Stimulated activated CD4-positive, alpha-beta T cell treated with anti-CD3 and anti-CD28 coated beads, Interleukin-12 subunit alpha, Interleukin-12 subunit beta, amount 100 ng/mL, for 24 hours (primary cell): ENCODE measurements around the gene RBPJL.

ENCODE experiments used
- DNase-seq, 2 experiments: peaks; one replicate each; pipeline ENCODE4 v3.0.0-alpha.2; 2020; ENCODE audit warnings: low read depth in 2 of 2

RBPJL gene

GRCh38 chr20:45317826-45318225, 11.2 kb downstream of the RBPJL start:
- no peak for DNase-seq

- DNase-seq = no peak
Observed at GRCh38 chr20:45318386-45318939, 11.8 kb downstream of the RBPJL start.

DNA sequence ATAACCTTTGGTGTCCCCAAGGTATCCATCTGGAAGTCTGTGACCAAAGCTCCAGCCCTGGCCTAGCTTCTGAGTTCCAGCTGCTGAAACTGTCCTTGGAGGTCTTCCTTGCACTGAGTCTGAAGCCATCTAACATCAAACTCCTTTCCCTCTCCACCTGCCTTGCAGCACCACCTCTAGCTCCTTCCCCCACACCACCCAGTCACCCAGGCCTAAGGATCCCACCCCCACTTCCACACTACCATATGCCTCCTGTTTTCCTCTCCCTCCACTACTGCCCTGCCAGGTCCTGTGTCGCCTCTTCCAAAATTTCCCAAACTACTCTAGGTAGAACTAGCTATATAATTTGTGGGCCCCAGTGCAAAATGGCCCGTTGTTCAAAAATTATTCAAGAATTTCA, 12.3 kb downstream of the RBPJL start:
- DNase-seq = no peak

DNA sequence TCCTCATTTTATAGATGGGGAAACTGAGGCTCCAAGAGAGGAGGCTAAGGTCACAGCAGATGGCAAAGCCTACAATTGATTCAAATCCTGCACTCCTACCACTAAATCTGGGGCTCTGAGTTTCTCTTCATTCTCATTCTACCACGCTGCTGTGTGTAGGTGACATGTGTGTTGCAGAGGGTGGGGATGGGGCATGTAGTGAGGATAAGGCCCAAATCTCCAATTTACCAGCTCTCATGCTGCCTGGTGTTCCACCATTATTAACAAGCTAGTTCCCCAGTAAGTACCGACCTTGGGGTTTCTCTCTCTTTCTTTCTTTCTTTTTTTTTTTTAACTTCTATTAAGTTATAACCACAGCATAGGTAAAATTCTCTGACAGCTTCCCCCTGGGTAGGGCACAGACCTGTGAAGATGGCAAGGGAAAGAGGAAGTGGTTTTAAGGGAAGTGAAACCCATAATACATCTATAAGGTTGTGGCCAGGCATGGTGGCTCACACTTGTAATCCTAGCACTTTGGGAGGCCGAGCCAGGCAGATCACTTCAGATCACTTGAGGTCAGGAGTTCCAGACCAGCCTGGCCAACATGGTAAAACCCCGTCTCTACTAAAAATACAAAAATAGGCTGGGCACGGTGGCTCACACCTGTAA, 14.4 kb downstream of the RBPJL start:
- DNase-seq = no peak

DNA sequence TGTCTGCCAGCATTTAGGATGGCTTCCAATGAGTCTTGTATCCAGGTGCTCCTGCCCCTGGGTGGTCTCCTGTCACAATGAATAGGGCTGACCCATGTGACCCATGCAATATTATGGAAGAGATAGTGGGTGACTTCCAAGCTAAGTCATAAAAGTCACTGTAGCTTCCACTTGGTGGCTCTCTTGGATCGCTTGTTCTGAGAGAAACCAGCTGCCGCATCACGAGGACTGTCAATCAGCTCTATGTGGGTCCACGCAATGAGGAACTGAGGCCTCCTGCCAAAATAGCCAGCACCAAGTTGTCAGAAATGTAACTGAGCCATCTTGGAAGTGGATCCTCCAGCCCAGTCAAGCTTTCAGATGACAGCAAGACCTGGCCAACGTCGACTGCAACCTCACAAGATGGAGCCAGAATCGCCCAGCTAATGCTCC, 16.3 kb downstream of the RBPJL start:
- DNase-seq = no peak

GRCh38 chr20:45323731-45324130, 17.1 kb downstream of the RBPJL start:
- no peak for DNase-seq

DNA sequence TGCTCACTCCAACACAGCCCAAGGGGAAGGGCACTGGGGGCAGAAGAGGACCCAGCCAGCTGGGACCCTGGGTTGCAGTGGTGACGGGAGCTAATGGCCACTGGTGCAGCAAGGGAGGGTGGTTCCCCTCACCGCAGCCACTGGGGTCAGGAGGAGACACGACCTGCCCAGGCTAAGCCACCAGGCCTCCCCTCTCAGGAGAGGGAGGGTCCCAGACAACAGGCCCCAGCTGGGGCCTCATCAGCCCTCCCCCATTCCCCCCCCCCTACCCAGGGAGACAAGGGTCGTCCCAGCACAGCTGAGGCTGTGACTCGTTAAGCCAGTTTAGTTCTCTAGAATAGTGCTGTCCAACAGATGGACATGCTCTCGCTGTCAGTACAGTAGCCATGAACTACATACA, 18.7 kb downstream of the RBPJL start:
- DNase-seq = no peak

- DNase-seq = no peak
Observed at GRCh38 chr20:45328451-45328850, 21.8 kb downstream of the RBPJL start.

GRCh38 chr20:45329497-45330319, 23.1 kb downstream of the RBPJL start:
- DNase-seq = no peak

DNA sequence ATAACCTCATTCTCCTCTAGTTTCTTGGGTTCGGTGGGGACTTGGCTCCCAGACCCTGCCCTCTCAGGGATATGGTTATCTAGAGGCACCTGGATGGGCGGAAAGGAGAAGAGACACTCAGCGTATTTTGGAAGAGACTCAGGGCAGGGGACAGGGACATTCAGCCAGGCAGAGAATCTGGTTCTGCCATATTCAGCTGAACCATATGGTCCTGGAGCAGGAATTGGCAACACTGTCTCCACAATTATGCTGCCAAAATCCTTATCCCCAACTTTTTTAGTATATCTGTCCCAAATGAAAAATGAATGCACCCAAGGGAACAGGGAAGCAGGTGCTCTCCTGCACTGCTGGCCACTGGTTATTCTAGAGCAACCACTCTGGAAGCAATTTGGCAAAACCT, 23.8 kb downstream of the RBPJL start:
- DNase-seq = no peak

GRCh38 chr20:45336530-45337366, 30.1 kb downstream of the RBPJL start:
- DNase-seq = no peak

DNA sequence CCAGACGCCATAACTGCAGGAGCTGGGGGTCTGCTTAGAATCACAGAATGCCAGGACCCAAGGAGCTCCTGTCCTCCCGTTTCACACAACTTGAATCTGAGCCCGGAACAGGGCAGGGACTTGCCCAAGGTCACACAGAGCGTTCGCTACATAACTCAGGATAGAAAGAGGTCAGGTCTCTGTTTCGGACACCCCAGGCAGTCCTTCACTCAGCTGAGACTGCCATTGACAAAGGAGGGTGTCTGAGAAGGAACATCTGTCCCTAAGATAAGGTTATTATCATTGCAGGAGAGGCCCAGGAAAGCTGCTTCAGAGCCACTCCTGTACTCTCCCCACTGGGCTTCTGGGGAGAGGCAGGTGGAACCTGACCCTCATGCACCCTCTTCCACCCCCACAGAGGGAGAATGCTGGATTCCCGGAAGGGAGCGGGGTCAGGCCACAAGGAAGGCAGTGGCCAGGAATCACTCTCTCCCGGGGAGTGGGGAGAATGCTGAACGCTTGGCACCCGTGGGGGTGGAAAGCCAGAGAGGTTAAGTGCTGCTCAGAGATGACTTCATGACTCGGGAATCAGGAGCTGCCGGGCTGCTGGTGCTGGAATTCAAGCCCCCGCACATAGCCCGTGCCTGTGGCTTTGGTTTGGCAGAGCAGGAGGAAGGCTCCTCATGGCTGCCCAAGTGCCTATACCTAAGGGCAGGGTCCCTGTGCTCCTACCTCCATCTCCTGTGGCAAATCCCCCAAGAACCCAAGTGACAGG, 30.9 kb downstream of the RBPJL start:
- no peak for DNase-seq

GRCh38 chr20:45338121-45339030, 31.7 kb downstream of the RBPJL start:
- DNase-seq = no peak

GRCh38 chr20:45339084-45339483, 32.4 kb downstream of the RBPJL start:
- DNase-seq = no peak

GRCh38 chr20:45339799-45340198, 33.2 kb downstream of the RBPJL start:
- DNase-seq = no peak

DNA sequence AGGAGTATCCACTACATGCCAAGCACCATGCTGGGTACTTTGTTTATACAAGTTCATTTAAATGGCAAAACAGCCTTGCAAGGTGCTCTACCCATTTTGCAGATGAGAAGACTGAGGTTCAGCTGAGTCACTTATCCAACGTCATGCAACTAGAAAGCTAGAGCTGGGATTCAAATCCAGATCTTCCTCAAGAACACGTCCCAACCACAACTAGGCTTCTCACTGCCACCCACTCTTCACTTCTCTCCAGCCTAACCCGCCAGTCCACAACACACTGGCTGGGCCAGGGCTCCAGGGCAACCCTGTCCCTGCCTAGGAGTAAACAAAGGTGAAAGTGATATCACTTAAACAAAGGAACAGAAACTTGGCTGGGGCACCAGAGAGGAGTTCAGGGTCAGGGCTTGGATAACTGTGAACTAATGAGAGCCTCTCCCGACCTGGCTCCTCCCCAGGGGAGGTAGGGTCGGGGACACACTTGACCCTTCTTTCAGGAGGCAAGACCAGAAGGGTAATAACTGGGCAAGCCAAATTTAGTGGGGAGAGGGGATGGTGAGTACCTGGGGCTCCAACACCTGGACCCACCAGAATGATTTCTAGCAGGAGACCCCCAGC, 33.7 kb downstream of the RBPJL start:
- no peak for DNase-seq

- DNase-seq = no peak
Observed at GRCh38 chr20:45340951-45341350, 34.3 kb downstream of the RBPJL start.

GRCh38 chr20:45341579-45341938, 34.9 kb downstream of the RBPJL start:
- DNase-seq = no peak

DNA sequence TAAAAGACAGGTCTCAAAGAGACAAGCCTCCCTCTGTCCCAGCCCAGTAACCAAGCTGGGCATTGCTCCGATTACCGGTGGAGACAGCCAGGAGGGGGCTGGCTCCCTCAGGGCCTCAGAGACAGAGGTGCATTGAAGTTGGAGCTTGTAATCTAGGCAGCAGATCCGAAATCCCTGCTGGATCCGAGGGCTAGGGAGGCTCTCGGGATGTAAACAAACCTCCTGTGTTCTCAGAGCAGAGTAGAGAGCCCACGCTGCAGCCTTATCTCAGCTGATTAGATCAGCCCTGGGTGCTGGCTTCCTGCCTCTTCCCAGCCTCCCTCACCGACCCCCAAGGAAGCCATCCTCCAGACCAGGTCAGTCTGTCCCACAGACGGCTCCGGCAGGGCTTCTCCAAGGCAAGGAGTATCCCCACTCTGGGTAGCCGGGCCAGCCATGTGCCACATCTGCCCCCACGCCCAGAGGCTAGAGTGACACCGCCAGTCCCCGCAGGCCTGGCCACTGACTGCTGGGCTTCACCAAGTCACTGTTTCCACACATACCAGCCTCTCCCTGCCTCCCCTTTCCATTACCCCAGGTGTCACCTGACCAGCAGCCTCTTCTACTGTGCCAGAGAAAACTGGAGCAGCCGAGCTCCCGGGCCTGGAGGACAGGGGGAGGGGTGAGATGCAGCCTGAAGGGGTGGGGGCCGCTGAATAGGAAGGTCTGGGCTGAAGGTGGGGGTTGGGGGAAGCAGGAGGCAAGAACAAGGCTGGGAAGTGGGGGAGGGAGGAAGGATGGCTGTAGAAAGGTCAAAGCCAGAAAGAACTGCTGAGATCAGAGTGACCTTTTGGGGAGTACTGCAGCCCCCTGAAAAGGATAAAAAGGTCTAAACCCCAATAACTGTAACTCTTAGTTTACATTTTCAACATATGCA, 35.6 kb downstream of the RBPJL start:
- no peak for DNase-seq
